ENCODE data around the gene RFPL4A.

GRCh38 chr19:55811340-55811739, 52.4 kb downstream of the RFPL4A start:
- TF ChIP-seq POLR2AphosphoS5 (IDR thresholded peaks at IDR 0.05; ENCODE audit: borderline replicate concordance, low read depth, low read length) (no peak), EZH2 (IDR thresholded peaks at IDR 0.05) (no peak)

Data from SK-N-MC (cell line).